ENCODE measurements around the gene PLCB4.

The PLCB4 gene

DNA sequence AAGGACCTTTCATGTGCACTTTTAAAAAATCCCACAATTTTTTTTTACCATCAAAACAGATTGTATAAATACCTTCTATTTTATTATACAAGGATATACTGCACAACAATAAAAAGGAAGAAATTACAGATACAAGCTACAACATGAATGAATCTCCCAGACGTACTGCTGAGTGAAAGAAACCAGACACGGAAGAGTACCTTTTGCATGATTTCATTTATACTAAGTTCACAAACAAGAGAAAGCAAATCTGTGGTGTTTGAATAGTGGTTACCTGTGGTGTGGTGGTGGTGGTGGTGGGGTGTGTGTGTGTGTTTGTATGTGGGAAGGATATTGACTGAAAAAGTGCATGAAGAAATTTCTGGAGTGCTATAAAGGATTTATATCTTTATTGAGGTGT lies 6.8 kb upstream of the PLCB4 start:
- no peak for DNase-seq

DNA sequence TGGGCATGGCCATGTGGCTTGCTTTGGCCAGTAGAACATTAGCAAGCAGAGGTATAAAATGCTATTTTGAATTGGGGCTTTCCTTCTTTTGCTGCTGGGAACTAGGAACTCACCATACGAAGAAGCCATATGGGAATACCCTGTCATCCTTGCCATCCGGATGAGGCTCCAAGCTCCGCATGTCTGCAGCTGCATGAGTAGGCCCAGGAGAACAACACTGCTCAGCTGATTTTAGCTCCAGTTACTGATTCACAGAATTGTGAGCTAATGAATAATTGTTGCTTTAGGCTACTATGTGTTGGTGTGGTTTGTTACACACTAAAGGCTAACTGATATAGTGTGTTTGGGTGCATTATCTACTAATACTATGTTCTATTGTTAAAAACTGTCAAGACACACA lies 2.7 kb upstream of the PLCB4 start:
- DNase-seq = no peak

DNA sequence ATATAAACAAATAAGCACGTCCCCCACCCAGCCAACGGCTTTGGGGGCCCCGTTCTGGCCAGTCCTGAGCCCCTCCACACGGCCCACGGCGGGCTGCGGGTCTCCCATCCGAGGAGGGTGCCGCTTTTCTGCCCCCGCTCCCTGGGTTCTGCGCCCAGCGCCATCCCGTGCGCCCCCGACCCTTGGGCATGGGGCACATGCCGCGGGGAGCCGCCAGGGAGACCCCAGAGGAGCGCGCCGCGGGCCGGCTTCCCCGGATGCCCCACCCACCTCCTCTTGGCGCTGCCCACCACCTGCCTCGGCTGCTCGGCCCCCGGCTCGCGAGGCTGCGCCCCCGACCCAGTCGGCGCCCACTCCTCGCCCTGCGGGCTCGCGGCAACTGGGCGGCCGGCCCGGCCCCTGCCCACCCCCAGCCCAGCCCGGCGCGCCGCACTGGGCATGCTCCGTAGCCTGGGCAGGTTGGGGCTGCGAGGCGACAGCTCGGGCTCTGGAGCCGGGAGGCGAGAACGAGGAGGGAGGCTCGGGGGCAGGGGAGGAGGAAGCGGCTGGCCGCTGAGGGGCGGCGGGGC lies 570 bp upstream of the PLCB4 start:
- peak; percentile 71 for DNase-seq

DNA sequence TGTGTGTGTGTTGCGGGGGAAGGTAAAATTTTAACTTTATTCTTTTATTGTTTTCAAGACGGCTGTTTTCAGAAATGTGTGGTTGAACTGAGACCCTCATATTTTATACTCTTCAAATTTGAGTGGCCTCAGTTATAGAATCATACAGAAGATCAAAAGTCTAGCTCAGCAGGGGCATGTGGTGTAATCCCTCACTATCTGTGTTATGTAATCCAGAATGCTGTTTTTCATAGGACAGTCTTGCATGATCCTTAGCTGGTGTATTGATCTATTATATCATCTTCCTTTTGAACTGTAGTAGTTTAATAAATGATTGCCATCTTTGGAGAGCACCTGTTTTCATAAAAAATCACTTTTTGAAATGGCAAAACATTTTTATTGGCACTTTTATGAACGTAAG lies 1.4 kb downstream of the PLCB4 start:
- no peak for DNase-seq

DNA sequence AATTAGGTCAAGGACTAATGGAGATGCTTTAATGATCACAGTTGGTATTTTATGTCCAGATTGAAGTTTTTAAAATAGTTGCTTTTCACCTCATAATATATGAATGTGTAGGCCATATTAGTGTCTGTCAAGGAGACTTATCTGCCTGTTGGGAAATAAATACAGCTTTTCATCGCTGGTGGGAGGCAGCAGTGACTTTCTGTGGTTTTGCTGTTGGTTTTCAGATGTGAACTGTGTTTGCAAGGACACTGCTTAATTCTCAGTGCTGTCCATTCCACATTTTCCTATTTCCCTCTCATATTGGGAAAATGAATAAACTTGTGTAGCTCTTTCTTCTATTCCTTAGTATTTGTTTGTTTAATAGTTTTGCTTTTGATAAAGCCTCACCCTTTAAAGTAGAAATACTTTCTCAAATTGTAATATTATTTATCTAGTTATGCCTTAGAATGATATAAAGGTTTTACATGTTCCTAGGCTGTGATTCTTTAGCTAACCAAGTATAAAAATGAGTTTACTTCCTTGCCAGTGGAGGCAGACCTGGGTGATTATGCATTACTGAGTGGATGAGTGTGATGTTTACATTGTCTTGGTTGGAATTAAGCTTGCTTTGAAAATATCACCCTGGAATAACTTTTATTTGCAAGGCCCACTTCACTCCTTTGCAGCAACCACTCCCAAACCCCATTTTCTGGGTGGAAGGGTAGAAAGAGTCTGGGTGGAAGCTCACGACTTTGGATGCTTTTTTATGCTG lies 3.3 kb downstream of the PLCB4 start:
- peak; percentile 44 for DNase-seq

DNA sequence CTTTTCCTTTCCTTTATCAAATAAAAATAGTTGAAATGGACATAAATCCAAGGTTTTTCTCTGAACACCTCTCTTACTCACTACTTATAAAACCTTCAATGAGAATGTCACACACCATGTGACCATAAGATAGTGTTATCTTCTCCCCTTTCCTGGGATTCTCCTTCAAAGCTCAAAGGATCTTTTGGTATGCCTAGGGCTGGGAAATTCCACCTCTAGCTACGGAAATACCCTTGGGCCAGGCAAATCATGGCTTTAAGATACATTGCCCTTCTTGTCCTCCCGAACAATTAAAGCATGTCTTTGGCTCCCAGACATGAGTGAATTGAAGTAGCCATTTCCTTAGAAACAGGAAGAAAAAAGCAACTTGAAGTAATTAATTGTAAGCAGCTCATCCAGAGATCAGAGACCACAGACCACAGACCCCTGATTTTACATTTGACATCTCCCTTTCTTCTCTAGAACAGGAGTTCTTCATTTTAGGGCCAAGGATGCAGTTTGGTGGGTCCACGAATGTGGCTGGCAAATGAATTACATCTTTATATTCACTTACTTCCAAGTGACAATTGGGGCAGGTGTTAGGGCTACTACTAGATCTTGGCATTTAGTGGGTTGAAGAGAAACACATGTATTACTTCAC lies 4.1 kb downstream of the PLCB4 start:
- peak; percentile 50 for DNase-seq

DNA sequence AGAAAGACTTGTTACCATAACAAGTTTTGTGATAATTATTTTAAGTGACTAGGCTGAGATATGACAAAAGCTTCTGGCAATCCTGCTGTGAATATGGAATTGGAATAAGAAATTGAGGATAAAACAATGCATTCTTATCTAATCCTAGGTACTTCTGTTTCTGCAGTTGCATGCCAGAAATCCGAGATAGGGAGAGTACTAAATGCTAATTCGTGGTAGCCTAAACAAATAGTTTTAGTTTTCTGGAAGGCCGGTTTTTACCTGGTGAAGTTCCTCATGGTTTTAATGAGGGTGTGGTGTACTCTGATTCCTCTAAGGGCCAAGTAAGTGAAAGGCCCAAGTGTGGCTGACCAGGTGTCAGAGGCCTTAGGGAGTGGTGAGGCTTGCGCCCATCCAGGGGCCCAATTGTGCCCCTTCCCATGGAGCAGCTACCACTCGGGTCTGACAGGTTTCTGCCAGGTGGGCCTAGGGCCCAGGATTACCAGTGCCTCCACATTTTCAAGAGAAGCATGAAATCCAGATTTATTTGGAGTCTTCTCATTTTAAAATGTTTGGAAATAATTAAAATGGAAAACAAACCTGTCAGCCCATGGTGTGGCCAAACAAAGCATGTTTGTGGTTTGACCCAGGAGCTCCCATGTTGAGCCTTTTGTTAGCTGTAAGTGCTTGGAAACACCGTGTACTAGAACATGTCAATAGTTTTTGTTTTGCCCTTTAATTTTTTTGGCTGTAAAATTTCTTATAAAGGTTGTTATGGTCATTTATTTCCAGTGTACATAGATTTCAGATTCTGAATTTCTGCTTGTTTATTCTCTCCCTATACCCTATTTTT lies 6.6 kb downstream of the PLCB4 start:
- DNase-seq = no peak

DNA sequence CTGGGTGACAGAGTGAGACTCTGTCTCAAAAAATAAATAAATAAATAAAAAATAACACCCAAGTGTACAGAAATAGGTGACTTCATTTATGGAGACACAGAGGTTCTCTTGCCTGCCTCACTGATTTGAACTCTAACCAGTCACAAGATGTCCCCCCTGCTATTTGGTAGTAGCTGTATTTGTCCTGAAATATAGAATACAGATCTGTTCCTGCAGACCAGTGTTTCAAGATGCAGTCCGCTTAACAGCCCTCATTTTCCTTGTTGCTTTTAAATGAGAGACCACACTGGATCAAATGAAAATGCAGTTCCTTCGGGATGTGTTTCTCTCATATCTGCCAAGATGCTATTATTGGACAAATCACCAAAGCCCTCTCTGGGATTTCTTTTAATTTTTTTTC lies 7.6 kb downstream of the PLCB4 start:
- DNase-seq = no peak

DNA sequence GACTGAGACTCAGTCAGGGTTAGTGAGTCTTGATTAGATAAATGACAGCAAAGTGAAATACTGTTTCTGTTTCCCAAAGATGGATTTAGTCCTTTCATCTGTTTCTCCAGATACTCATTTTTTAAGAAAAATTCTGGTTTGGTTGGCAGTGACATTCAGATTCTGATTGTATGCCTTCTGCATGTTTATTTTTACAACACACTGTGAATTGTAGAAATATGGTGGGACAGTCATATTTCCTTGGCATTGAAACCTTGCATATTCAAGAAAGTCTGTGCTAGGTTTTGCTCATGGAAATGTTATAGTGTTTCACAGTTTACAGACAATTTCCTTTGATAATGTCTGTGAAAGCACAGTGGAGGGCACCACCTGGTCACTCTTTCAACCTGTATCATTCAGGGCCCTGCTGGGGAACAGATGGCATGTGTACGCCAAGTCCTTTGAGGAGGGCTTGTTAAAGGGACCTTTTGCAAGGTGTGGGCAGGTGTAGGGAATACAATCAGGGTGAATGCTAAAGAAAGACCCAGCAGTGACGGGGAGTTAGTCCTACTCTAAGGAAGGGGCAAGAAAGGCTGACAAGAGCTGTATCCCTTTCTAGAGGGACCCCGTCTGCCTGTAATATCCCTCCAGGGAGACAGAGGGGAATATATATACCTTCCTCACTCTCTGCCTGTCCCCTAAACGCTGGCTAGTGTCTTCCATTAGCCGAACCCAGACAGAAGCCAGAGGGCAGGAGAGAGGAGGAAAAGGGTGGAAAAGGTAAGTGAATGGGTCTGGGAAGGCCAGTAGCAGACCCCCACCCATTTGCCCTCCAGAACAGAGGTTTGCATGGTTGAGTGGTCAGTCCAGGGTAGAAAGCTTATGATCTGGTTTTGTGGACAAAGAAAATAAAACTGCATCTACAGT lies 10.2 kb downstream of the PLCB4 start:
- DNase-seq = no peak

DNA sequence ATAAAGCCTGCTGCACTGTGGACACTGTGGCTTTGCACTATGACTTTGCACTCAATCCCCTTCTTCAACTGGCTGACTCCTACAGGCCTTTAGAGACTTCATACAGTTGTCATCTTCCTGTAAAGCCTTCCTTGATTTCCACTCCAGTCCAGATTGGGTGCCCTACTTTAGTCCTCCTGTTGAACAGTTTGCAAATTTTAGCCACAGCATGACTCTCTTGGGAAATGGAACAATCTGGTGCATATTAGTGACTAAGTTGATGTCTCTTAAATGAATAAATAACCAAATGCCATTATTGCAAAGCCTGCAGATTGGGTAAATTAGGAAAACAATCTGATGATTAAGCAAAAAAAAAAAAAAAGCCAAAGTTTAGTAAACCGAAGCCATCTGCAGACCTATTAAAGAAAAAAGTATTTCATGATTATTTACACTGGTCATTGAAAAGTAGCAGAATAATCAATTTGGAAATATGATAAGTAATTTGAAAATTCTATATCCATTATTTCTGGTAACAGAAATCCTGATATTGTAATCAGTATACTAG lies 12.6 kb downstream of the PLCB4 start:
- DNase-seq = peak; percentile 13

DNA sequence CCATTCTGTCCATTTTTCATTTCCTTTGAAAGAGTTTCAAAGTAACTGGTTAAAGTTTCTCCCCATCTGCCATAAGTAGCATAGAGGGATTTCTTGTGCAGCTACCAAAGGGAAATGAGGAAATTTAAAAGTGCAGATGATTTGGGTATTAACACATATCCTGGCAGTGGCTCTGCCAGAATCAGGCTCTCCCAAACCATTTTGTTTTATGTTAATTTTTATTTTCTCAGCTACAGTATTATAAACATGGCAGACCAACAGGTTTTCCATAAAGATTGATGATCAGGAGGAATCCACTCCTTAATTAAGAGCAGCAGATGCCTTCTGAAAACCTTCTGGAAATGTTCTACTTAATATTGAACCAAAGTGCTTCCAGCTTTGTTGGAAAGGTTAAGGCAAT lies 13.9 kb downstream of the PLCB4 start:
- peak; percentile 14 for DNase-seq

DNA sequence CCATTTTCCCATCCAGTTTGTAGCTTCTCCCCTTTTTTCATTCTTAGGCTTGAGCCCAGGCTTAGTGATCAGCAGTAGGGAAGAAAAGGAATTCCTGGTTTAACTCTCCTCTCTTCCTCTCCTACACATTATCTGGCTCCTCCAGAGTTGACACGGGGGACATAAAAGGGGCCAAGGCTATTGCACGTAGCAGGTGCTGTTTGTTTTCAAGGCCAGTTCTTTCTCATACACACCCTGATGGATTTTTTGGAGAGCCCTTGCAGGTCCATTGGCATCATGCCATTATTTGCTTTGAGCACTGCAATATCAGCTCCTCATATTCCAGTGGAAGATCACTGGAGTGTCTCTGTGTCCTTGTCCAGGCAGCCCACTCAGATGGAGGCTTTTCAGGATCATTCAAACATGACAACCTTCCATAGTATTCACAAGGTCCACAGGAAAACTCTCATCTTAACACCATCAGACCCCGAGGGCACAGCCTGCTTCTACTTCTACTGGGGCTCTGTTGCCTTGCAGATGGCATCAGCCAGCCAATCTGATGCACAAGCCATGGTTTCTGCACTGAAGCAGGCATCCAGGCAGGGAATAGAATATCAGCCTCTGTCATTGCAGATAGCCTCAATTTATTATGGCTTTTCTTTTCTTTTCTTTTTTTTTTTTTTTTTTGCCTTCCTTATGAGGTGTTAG lies 18.8 kb downstream of the PLCB4 start:
- DNase-seq = no peak

DNA sequence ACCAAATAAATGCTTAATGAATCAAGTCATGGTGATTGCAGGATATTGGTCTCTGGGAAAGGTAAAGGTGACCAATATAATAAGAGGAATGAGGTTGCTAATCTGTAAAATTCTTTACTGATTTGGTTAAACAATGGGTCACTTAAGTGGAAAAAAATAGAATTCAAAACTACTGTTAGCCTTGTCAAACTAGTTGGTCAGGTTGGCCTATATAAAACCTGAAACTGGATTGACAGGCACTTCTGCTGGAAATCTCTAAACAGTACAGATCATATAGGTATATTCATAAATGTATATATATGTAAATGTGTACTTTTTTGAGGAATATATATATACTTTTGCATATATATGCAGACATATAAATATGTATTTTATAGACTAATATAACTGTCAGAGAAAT lies 19.7 kb downstream of the PLCB4 start:
- no peak for DNase-seq

DNA sequence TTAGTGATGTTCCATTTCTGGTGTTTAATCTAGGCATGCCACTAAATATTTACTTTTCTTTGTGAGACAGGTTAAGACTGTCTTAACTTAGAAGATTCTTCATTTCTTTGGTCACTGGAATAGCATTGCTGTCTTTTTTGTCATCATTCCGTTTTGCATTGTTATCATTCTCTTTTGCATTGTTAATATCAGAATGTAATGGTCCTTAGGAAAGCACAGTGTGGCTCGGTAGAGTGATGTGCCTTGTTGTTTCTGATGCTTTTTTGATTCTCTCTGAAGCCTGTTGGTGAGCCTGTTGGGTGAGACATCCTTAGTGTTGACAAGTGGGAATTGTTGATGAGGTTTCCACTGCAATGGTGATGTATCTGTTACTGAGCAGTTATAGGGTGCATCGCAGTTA lies 23.2 kb downstream of the PLCB4 start:
- no peak for DNase-seq

DNA sequence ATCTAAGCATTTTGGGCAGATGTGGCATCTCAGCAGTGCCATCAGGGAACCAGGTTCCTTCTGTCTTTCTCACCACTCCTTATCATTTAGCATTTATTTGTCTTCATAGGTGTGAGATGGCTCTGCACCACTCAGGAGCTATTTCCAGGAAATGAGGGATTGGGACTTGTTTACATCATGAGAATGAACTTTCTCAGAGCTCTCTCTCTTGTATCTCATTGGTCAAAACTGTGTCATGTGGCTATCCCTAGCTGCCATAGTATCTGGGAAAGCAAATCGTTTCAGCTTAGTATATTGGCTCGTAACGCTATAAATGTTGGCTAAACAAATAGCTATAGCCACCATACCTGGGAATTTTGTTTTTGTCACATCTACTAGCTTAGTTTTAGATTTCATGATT lies 23.8 kb downstream of the PLCB4 start:
- DNase-seq = no peak

DNA sequence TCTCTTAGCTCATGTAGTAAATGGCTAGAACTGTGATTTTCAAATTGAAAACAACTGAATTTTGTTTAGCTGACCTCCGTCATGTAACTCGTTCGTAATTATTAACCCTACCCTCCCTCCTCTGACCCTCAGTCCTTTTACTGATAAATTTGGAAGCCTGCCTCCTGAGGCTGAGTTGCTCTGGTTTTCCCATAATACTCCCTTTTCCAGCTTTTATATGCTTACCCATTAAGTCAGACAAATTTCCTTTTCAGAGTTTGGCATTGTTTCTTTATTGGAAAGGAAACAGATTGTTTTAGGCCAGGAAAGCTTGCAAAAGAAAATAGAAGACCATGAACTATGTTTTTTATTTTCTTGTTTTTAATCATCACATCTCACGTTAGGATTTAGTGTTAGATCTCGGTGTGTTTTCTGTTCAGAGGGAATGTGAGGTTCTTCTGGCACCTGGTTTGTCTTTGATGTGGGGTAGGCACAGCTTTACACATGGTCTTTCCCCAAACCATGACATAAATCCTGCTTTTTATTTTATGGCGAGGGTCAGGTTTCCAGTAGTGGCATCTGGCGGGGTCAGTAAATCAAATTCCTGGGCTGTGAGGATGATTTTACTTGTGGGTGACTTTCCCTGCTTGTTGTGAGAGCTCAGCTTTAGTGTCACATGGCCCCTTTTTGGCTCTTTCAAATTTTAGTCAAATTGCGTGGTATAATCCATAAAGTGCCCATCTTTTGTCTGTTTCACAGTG lies 24.5 kb downstream of the PLCB4 start:
- no peak for DNase-seq

DNA sequence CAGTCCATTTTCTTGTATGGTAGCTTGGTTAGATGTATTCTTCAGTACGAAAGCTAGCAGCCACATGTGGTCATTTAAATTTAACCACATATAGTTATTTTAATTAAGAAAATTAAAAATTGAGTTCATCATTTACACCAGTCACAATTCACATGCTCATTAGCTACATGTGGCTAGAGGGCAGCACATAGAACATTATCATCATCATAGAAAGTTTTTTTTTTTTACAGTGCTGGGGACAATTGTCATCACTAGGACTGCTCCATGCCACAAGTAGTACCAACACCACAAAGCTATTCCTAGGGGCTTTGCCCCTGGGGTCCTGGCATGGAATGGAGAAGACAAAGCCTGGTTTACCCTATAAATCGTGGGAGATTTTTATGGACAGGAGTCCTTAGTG lies 30.5 kb downstream of the PLCB4 start:
- DNase-seq = peak; percentile 34

DNA sequence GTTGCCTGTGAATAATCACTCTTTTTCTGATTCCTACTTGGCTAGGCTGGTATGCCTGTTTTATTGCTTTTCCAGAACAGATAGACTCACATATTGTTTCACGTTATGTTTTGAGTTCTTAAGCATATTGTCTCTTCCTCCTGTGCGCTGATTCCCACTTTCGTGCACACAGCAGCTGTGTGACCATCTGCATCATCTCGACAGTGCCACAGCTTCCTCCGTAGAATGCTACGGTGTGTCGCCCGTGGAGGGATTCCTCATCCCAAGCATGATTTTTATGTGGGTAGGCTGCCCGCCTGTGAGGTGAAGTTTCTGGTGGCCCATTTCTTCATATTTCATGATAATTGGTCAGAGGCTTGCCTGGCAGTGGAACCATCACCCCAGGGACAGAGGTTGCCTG lies 31.8 kb downstream of the PLCB4 start:
- DNase-seq = no peak

DNA sequence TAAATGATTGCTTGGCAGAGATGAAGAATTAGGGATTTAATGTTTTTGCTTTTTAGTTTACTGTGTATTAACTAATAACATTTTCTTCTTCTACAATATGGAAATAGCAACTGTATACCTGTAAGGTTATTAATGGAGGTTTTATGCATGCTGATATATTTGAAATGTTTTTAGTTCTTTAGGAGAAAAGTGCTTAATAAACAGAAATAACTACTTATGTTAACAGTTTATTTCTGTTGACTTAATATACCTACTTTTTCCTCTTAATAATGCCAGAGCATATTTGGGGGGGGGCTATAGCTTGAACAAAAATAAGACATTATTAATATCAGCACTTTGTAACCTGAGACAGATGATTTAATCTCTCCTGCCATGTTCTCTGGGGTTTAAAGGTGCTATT lies 33.6 kb downstream of the PLCB4 start:
- DNase-seq = no peak

DNA sequence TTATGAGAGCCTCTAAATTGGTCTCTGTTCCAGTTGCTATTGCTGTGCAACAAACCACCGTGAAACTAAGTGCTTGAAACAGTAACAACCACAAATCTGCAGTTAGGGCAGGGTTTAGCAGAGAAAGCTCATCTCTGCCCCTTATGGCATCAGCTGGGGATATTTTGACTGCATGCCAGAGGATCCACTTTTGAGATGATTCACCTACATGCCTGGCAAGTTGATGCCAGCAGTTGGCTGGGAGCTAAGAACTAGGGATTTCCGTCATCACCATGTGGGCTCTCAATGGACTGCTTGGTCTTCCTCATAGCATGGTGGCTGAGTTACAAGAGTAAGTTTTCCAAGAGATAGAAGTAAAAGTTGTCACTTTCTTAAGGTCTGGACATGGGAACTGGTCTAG lies 35.1 kb downstream of the PLCB4 start:
- DNase-seq = no peak

DNA sequence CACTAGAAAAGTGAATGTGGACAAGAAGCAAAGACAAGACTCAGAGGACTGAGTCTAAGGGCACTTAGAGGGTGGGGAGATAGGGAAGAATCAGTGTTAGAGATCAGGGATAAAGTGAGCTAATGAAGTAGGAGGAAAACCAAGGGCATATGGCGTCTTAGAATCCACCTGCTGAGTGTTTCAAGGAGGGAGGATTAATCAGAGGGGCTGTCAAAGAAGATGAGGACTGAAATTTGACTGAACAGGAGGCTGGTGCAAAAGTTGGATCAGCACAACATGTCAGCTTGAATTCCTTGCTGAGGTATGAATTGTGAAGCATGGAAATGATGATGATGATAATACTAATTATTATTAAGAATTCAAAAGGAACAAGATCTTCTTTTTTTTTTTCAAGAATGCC lies 39.4 kb downstream of the PLCB4 start:
- DNase-seq = no peak

All from hematopoietic multipotent progenitor cell treated with erythropoietin and hydrocortisone succinate and interleukin-3 and kit ligand, for 4 days (in vitro differentiated cells).